Left forelimb (tissue), 1 donor: ENCODE results near the gene ZSCAN23.
"Not testable (repeated sequence)": the region's sequence is repeated elsewhere in the genome, so short reads cannot be mapped to it uniquely, and the experiment has no call there.

Source experiments
- DNase-seq: peaks from one replicate; pipeline ENCODE4 v3.0.0-alpha.2; 2018; ENCODE audit warnings: low spot score

The ZSCAN23 gene

GRCh38 chr6:28443112-28443773 is at the start of gene ZSCAN23:
Gene ZSCAN23 (minus strand): TSS chr6:28443491. CDS start chr6:28436266, 7,225 bp downstream.
- peak; percentile 83 for DNase-seq

- no peak for DNase-seq
Measured at GRCh38 chr6:28491984-28492317, 48.7 kb upstream of the ZSCAN23 start.

DNA sequence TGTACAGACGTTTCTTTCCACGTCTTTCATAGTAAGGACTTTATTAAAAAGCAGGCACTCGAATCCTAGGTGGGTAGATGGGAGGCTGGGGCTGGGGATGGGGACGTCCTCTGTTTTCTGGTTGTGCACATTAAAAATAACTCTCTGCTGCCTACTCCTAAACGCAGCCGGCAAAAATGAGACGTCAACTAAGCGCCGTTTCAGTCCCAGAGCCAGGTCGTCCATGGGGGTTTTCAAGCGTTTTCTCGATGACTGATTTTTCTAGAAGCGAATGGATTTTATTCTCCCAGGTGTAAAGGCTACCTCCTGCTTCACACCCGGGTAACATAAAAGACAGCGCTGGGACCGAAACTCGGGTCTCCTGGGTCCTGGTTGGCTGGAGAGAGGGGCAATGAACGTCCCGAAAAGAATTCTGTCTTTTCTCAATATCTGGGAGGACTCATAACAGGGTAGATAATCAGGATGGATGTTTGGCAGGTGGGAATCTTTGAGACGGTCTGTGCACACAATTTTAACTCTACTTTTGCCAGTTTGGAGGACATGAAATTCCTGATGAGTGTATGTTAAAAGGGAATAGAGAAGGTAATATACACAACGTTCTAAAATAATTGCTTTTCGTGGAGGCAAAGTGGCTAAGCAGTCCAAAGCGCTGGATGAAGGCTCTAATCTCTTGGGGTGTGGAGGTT is 47.1 kb upstream of the ZSCAN23 start:
- DNase-seq: no peak

GRCh38 chr6:28489366-28490204 is 46.3 kb upstream of the ZSCAN23 start:
- DNase-seq: peak; percentile 67

GRCh38 chr6:28488916-28489365 is 45.6 kb upstream of the ZSCAN23 start:
- no peak for DNase-seq

DNA sequence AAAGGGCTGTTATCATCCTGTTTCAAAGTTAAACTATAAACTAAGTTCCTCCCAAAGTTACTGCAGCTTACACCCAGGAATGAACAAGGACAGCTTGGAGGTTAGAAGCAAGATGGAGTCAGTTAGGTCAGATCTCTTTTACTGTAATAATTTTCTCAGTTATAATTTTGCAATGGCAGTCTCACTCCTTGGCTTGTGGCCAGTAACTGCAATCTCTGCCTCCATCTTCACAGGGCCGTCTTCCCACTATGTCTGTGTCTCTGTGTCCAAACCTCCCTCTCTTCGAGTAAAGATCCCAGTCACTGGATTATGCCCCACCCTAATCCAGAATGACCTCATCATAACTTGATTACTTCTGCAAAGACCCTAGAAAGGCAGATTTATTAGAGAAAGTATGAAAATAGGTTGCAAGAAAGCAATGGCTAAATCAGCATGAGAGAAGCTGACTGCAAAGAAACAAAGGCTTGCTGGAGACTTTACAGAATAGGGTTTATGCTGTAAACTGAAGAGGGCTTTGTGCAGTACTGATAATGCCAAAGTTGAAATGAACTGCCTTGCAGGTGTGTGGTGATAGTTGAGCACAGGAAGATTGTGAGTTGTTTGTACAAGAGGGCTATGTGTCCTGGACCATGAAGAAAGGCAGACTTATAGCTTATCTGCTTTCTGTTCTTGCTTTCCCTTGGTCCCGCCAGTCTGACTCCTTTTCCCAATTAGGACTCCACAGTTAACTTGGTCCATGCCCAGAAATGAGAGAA is 43.9 kb upstream of the ZSCAN23 start:
- DNase-seq: no peak

DNA sequence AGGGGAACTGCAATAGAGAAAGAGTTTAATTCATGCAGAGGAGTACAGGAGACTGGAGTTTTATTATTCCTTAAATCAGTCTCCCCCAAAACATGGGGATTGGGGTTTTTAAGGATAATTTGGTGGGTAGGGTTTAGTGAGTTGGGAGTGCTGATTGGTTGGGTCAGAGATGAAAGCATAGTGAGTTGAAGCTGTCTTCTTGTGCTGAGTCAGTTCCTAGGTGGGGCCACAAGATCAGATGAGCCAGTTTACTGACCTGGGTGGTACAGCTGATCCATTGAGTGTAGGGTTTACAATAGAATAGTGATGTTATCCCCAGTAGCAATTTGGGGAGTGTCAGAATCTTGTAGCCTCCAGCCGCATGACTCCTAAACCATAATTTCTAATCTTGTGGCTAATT is 43.2 kb upstream of the ZSCAN23 start:
- no peak for DNase-seq

- no peak for DNase-seq
Measured at GRCh38 chr6:28485482-28485881, 42.2 kb upstream of the ZSCAN23 start.

GRCh38 chr6:28480253-28480932 is 37.1 kb upstream of the ZSCAN23 start:
- DNase-seq: no peak

DNA sequence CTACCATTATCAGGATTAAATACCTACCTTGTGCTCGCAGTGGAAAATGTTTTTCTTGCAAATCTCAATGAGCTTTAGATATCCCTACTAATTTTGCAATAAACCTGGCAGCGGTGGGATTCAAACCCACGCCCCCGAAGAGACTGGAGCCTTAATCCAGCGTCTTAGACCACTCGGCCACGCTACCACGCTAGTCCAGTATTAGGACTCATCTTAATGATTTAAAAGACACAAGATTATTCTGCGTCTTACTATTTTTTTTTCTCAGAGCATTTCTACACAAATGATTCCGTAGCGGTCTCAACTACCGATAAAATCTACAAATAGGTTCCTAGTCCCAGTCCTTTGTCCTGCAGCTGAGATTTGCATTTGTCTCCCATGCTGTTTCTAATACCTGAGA is 35.2 kb upstream of the ZSCAN23 start:
- DNase-seq: no peak

- no peak for DNase-seq
Measured at GRCh38 chr6:28474441-28475219, 31.3 kb upstream of the ZSCAN23 start.

DNA sequence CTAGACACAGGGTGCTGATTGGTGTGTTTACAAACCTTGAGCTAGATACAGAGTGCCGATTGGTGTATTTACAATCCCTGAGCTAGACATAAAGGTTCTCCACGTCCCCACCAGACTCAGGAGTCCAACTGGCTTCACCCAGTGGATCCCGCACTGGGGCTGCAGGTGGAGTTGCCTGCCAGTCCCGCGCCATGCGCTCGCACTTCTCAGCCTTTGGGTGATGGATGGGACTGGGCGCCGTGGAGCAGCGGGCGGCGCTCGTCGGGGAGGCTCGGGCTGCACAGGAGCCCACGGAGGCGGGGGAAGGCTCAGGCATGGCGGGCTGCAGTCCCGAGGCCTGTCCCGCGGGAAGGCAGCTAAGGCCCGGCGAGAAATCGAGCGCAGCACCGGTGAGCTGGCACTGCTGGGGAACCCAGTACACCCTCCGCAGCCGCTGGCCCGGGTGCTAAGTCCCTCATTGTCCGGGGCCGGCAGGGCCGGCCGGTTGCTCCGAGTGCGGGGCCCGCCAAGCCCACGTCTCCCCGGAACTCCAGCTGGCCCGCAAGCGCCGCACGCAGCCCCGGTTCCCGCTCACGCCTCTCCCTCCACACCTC is 26.0 kb upstream of the ZSCAN23 start:
- DNase-seq: not testable (repeated sequence)

GRCh38 chr6:28468056-28468455 is 24.8 kb upstream of the ZSCAN23 start:
- DNase-seq: no peak

DNA sequence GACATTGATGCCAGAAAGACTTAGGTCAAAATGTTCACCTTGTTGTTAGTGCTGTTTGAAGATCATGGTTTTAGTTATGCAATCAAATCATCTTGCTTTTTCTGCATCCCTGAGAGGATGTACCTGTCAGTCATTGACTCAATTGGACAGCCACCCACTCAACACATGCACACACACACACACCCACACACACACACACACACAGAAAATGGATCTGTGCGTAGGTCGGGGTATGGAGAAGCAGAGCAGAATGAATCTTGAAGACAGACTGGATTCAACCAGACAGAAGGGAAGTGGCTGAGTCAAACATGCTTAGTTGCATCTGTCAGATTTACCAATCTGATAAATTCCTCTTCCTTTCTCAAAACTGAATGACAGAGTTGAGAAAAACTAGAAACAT is 19.1 kb upstream of the ZSCAN23 start:
- DNase-seq: no peak

GRCh38 chr6:28458568-28458967 is 15.3 kb upstream of the ZSCAN23 start:
- no peak for DNase-seq

DNA sequence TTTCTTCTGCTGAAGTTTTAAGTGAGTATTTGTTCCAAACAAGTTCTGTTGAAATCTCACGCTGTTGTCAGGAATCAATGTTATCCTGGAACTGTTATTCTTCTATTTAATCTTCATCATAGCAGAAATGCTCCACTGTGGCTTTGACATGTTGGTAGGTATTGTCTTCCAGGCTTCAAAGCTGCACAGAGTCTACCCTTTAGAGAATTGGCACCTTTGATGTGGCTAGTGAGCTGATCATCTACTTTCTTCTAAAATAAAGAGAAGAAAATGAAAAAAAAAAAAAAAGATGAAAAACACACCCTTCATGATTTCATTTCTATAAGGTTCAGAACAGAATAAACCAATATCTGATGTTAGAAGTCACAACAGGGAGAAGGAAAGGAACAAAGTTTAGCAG is 5.8 kb upstream of the ZSCAN23 start:
- DNase-seq: no peak

- DNase-seq: not testable (repeated sequence)
Measured at GRCh38 chr6:28447512-28447906, 4.2 kb upstream of the ZSCAN23 start.

DNA sequence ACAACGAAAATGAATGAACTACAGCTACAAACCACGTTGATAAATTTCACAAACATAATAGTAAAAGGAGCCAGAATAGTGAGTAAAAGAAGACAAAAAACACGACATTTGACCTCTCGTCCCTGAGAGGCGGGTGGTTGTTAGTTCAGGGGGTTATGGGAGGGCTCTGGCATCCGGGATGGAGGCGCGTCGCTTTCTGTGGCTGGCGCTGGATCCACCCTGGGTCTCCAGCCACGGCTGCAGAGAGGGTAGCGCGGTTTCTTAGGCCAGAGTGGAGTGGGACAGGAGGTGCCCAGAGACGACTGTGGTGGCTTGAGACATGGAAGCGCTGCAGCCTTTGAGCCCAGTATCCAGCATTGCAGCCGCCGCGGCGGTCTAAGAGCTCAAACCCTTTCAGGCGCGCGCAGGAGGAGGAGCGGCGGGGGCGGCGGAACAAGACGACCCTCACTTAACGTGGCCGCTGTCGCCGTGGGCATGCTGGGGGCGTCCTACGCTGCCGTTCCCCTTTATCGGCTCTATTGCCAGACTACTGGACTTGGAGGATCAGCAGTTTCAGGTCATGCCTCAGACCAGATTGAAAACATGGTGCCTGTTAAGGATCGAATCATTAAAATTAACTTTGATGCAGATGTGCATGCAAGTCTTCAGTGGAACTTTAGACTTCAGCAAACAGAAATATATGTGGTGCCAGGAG is 3.7 kb upstream of the ZSCAN23 start:
- peak; percentile 66 for DNase-seq

GRCh38 chr6:28444759-28445158 is 1.5 kb upstream of the ZSCAN23 start:
- DNase-seq: not testable (repeated sequence)

GRCh38 chr6:28442586-28442985 is 705 bp downstream of the ZSCAN23 start:
- no peak for DNase-seq
